Neural progenitor cell (in vitro differentiated cells): ENCODE measurements around the gene SHQ1.

ENCODE experiments used
- CTCF ChIP-seq: fragments of 200-600 bp; sonication (generic); IDR thresholded peaks from 2 replicates; pipeline ENCODE4 v1.5.1; 2017; ENCODE audit warnings: antibody characterized with exemption, mild to moderate bottlenecking
- EZH2 ChIP-seq: fragments of 200-600 bp; sonication (generic); IDR thresholded peaks from 2 replicates; pipeline ENCODE4 v1.6.1; 2017; ENCODE audit warnings: antibody characterized with exemption, mild to moderate bottlenecking, moderate library complexity

- TF ChIP-seq CTCF (no peak), EZH2 (no peak)
These were observed 23.9 kb upstream of the SHQ1 start for GRCh38 chr3:72872183-72872582.
